ENCODE data around the gene UGT2A2. TPM values are rescaled to one million over a fixed set of nuclear protein-coding genes. Genes with fewer than 3 reads are reported as not detected.

UGT2A2 gene
- total and polyA plus RNA-seq, 10 of the 15 experiments (the other 5 are each of a cell fraction or from before 2014, with no cell fraction given), result 0.18 TPM; not detected in 9

DNA sequence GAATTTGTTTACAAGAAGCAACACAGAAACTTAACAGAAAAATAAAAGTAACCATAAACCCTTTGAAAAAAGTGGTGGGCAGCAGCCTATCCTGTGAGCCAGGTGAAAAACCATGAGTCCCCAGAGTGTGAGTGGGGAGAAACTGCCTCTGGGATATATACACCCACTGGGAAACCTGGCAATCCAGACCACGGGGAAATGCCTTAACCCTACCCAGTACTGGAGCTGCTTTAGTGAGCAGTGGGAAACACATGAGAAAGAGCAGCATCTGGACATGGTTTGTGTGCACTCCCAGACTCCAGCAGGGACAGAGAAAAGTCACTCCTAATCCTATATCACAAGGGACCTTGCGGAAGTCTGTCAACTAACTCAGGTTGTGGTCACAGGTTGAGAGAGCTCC lies 39.4 kb downstream of the UGT2A2 start:
- BruUV-seq (replicated peaks), result no TSS peak
- POLR2A ChIA-PET, result no interaction called here
- Histone ChIP-seq H3K4me3 (no peak overlapping the region), H3K9me3 (replicated peaks; ENCODE audit: control insufficient read depth, insufficient read depth, low read length) (no peaks in the 10 kb centered on the region), H4K20me1 (ENCODE audit: control insufficient read depth, insufficient read depth) (no peaks in the 10 kb centered on the region), H3K4me2 (ENCODE audit: control insufficient read depth, insufficient read depth) (no peak overlapping the region), H3K36me3 (ENCODE audit: control insufficient read depth in 2 of 2, insufficient read depth in 2 of 2, low read length in 1 of 2) (no peaks in the 10 kb centered on the region), H3K4me1 (ENCODE audit: control insufficient read depth, insufficient read depth, low read length) (no peaks in the 10 kb centered on the region), H3K79me2 (ENCODE audit: control insufficient read depth, insufficient read depth, low read length) (no peaks in the 10 kb centered on the region), H3K27me3 (replicated peaks in 1 of 2; ENCODE audit: control insufficient read depth in 2 of 2, insufficient read depth in 2 of 2, low read length in 1 of 2) (no peaks in the 10 kb centered on the region), H2AFZ (ENCODE audit: control insufficient read depth, low read depth, low read length) (no peak overlapping the region), H3K9ac (ENCODE audit: control insufficient read depth, insufficient read depth, low read length) (no peak overlapping the region), H3K27ac (ENCODE audit: control insufficient read depth, insufficient read depth) (no peak overlapping the region)
- TF ChIP-seq MTA2 (IDR thresholded peaks at IDR 0.05; ENCODE audit: low read depth), result no peak
- no peak for TF ChIP-seq RAD51 (IDR thresholded peaks at IDR 0.05)
- no peak for TF ChIP-seq CEBPB (IDR thresholded peaks at IDR 0.05; ENCODE audit: borderline replicate concordance in 1 of 2, low read depth in 2 of 2, low read length in 2 of 2)
- TF ChIP-seq, protein P1, sequence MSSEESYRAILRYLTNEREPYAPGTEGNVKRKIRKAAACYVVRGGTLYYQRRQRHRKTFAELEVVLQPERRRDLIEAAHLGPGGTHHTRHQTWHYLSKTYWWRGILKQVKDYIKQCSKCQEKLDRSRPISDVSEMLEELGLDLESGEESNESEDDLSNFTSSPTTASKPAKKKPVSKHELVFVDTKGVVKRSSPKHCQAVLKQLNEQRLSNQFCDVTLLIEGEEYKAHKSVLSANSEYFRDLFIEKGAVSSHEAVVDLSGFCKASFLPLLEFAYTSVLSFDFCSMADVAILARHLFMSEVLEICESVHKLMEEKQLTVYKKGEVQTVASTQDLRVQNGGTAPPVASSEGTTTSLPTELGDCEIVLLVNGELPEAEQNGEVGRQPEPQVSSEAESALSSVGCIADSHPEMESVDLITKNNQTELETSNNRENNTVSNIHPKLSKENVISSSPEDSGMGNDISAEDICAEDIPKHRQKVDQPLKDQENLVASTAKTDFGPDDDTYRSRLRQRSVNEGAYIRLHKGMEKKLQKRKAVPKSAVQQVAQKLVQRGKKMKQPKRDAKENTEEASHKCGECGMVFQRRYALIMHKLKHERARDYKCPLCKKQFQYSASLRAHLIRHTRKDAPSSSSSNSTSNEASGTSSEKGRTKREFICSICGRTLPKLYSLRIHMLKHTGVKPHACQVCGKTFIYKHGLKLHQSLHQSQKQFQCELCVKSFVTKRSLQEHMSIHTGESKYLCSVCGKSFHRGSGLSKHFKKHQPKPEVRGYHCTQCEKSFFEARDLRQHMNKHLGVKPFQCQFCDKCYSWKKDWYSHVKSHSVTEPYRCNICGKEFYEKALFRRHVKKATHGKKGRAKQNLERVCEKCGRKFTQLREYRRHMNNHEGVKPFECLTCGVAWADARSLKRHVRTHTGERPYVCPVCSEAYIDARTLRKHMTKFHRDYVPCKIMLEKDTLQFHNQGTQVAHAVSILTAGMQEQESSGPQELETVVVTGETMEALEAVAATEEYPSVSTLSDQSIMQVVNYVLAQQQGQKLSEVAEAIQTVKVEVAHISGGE (CRISPR knock-in tag; IDR thresholded peaks at IDR 0.05), result no peak
- TF ChIP-seq, protein P2, sequence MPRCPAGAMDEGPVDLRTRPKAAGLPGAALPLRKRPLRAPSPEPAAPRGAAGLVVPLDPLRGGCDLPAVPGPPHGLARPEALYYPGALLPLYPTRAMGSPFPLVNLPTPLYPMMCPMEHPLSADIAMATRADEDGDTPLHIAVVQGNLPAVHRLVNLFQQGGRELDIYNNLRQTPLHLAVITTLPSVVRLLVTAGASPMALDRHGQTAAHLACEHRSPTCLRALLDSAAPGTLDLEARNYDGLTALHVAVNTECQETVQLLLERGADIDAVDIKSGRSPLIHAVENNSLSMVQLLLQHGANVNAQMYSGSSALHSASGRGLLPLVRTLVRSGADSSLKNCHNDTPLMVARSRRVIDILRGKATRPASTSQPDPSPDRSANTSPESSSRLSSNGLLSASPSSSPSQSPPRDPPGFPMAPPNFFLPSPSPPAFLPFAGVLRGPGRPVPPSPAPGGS (IDR thresholded peaks at IDR 0.05; ENCODE audit: borderline replicate concordance, insufficient read depth, low read depth, low read length, poor library complexity, severe bottlenecking), result no peak
- CTCF ChIA-PET, result no interaction called here
- DNase-seq (ENCODE audit: low read depth, low spot score), result no peak
- intact Hi-C loops (cut with micrococcal nuclease; ENCODE audit: unreplicated experiment) (no loop called here), in situ Hi-C loops (cut with MboI) (loop anchor here (25.0 kb wide), 2 partner anchors 288 to 1113 kb away; no protein-coding TSS in a partner anchor)
- RAD21 ChIA-PET (ENCODE audit: unreplicated experiment), result no interaction called here
- SMC1A ChIA-PET (ENCODE audit: uncharacterized antibody, unreplicated experiment), result interaction anchor here (1.3 kb wide), 1 partner anchor 12 kb away, joined by 3 read pairs; no protein-coding TSS in a partner anchor
- ATAC-seq, result no peak
- no peak for FAIRE-seq
- 50% methylated on average over 2 of the region's 2 CpGs for WGBS (ENCODE audit: insufficient coverage, insufficient replicate concordance, low lambda C conversion rate, missing lambda C conversion rate)
